ENCODE measurements around the gene POU2F3.

Gene POU2F3

DNA sequence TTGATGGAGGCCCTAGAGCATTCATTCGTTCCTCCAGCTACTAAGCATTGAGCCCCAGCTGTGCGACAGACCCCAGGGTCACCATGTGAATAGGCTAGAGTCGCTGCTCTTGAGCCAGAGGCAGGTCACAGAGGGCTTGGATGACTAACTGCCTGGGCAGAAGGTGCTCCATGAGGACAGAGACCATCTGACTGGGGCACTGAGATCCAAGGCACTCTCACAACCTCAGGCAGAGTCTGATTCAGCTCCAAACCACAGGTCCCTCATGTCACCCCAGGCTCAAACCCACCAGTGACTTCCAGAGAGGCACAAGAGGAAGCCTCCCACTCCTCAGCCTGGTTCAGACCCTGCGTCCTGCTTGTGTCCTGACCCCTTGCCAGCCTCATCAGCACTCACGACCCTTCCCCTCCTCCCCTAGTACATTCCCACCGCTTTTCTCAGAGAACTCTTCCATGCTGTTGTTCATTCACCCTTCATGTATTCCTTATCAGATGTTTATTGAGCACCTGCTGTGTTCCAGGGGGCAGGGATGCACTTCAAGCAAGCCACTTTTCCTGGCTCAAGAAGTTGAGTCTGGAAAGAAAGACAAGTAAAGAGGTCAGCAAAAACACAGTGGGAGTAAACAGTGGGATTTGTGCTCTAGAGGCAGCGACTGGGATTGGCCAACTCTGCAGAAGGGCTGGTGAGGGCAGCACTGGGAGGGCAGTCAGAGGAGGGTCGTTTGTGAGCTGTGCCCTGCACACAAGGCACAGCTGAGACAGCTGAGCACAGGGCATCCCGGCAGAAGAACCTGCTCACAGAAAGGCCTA, 19.8 kb upstream of the POU2F3 start:
- intact Hi-C loops (cut with DNase I; ENCODE audit: low total_unique reads): no loop called here
- TF ChIP-seq, protein P1, sequence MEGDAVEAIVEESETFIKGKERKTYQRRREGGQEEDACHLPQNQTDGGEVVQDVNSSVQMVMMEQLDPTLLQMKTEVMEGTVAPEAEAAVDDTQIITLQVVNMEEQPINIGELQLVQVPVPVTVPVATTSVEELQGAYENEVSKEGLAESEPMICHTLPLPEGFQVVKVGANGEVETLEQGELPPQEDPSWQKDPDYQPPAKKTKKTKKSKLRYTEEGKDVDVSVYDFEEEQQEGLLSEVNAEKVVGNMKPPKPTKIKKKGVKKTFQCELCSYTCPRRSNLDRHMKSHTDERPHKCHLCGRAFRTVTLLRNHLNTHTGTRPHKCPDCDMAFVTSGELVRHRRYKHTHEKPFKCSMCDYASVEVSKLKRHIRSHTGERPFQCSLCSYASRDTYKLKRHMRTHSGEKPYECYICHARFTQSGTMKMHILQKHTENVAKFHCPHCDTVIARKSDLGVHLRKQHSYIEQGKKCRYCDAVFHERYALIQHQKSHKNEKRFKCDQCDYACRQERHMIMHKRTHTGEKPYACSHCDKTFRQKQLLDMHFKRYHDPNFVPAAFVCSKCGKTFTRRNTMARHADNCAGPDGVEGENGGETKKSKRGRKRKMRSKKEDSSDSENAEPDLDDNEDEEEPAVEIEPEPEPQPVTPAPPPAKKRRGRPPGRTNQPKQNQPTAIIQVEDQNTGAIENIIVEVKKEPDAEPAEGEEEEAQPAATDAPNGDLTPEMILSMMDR (IDR thresholded peaks at IDR 0.05): no peak
- no peaks in the 10 kb centered on the region for H3K27me3 ChIP-seq
- no peak for DNase-seq
- H3K27ac ChIP-seq: no peak overlapping the region
- H3K4me1 ChIP-seq: peaks cover 0 to 23% (median 18%) of the 10 kb centered on the region in 4 donors
- H3K36me3 ChIP-seq: no peaks in the 10 kb centered on the region
- no peak overlapping the region for H3K4me3 ChIP-seq
- no peaks in the 10 kb centered on the region for H3K9me3 ChIP-seq

DNA sequence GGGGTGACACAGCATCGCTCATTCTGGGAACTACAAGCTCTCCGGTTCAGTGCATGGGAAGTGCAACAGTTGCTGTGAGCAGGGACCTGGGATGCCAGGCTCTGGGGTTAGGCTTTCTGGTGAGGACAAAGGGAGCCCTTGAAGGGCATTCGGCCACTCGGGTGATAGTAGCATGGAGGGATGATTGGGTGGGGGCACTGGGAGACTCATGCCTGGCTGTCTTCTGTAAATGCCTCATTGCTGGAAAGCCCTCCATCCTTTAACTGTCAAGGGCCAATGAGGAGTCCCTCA, 19.2 kb upstream of the POU2F3 start:
- Histone ChIP-seq H3K36me3 (no peaks in the 10 kb centered on the region), H3K9me3 (no peaks in the 10 kb centered on the region), H3K4me3 (no peak overlapping the region), H3K27me3 (no peaks in the 10 kb centered on the region), H3K27ac (no peak overlapping the region), H3K4me1 (peaks cover 0 to 20% (median 18%) of the 10 kb centered on the region in 4 donors)
- no peak for DNase-seq
- TF ChIP-seq, protein P1 (IDR thresholded peaks at IDR 0.05): no peak
- intact Hi-C loops (cut with DNase I; ENCODE audit: low total_unique reads): no loop called here

DNA sequence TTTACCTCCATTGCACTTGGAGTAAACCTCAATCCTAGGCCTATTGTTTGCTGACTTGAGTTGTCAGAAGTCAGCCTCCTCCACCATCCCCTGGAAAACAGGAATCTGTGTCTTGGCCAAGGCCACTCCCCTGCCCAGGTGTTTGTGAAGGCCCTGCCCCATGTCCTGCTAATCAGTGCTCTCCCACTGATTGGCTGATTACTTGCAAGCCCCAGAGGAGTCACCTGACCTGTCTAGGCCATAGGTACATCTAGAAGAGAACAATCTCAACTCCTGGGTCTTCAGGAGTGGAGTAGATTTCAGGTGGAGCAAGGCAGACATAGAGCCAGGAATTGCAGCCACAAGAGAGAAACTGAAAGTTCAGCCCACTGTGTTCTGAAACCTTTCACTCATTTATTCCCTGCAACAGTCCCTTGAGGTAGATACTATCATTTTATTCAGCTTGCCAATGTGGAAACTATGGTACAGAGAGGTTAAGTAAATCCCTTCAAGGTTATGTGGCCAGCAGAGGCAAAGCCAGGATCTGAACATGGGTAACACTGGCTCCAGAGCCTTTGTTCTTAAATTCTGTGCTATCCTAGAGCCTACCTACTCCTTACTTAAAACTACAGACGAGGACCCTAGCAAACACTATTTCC, 18.7 kb upstream of the POU2F3 start:
- Histone ChIP-seq H3K9me3 (no peaks in the 10 kb centered on the region), H3K36me3 (no peaks in the 10 kb centered on the region), H3K4me3 (no peak overlapping the region), H3K27ac (no peak overlapping the region), H3K27me3 (no peaks in the 10 kb centered on the region), H3K4me1 (peaks cover 0 to 18% (median 18%) of the 10 kb centered on the region in 4 donors)
- intact Hi-C loops (cut with DNase I; ENCODE audit: low total_unique reads): no loop called here
- DNase-seq: no peak
- TF ChIP-seq, protein P1 (IDR thresholded peaks at IDR 0.05): no peak

DNA sequence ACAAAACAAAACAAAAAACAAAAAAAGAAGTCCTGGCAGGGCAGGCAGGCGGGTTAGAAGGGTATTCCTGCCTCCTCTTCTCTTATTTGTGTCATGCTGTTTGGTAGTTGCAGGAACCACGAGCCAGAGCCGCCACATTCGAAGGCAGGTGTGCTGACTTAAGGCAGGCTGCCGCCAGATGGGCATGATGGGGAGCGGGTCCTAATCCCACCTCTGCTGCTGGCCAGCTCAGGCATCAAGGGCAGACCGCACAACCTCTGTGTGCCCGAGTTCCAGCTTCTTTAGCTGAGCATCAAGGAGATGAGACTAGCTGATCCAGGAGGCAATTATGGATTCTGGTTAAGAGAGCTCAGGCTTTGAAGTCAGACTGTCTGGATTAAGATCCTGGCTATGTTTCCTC, 17.0 kb upstream of the POU2F3 start:
- Histone ChIP-seq H3K4me3 (no peak overlapping the region), H3K4me1 (peaks cover 0 to 15% (median 13%) of the 10 kb centered on the region in 4 donors), H3K36me3 (no peaks in the 10 kb centered on the region), H3K27me3 (no peaks in the 10 kb centered on the region), H3K9me3 (no peaks in the 10 kb centered on the region), H3K27ac (no peak overlapping the region)
- TF ChIP-seq, protein P1 (IDR thresholded peaks at IDR 0.05): no peak
- intact Hi-C loops (cut with DNase I; ENCODE audit: low total_unique reads): no loop called here
- DNase-seq: no peak

DNA sequence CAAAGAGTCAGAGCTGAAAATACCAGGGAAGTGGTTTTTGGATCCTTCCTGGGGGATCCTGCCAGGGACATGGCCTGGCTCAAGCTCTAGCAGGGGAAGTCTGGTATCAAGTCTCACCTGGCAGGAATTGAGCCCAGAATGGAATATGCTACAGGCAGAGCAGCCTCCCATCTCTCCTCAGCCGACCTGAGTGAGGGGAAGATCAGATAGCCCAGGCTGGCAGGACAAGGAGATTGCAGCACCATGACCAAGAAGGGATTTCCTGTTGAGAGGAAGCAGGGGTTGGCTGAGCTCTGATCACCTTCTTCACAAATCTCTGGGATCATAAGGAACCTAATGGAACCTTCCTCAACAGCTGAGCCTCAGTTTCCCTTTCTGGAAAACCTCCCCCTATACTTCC, 16.1 kb upstream of the POU2F3 start:
- H3K9me3 ChIP-seq: no peaks in the 10 kb centered on the region
- H3K27ac ChIP-seq: no peak overlapping the region
- H3K4me3 ChIP-seq: no peak overlapping the region
- H3K36me3 ChIP-seq: no peaks in the 10 kb centered on the region
- peaks cover 0 to 6% (median 4%) of the 10 kb centered on the region in 4 donors for H3K4me1 ChIP-seq
- intact Hi-C loops (cut with DNase I; ENCODE audit: low total_unique reads): no loop called here
- no peak for DNase-seq
- H3K27me3 ChIP-seq: peaks cover 0 to under 1% of the 10 kb centered on the region in 2 donors
- TF ChIP-seq, protein P1 (IDR thresholded peaks at IDR 0.05): no peak

Measured in tibial artery (tissue), 4 donors.